Brain pericyte (primary cell): ENCODE data around the gene ULK4.
A peak's percentile ranks its signal among the peaks of the same experiment; 100 is the strongest.
"Not testable (repeated sequence)": the region's sequence is repeated elsewhere in the genome, so short reads cannot be mapped to it uniquely, and the experiment has no call there.

Experiments used
- DNase-seq: peaks from one replicate; pipeline ENCODE4 v3.0.0-alpha.2; 2012; ENCODE audit warnings: low read depth, low spot score

The ULK4 gene

DNA sequence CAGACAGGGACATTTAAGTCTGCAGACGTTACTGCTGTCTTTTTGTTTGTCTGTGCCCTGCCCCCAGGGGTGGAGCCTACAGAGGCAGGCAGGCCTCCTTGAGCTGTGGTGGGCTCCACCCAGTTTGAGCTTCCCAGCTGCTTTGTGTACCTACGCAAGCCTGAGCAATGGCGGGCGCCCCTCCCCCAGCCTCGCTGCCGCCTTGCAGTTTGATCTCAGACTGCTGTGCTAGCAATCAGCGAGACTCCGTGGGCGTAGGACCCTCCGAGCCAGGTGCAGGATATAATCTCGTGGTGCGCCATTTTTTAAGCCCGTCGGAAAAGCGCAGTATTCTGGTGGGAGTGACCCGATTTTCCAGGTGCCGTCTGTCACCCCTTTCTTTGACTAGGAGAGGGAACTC is 314.2 kb downstream of the ULK4 start:
- not testable (repeated sequence) for DNase-seq

DNA sequence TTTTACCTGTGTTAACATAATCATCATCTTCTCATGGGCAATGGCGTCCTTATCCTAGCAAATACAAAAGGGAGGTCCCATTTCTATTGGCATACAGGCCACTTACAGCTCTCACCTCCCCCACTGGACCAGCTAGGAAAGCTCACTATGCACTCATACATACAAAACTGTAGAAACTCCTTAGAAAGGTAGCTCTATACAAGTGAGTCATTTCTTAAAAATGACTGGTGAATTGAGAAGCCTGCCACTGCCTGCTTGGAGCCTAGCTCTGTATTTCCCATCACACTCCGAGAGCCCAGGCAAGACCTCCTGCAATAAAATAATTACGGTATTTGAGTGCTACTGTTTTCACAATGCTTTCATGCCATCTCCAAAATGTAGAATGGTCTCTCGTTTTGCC is 321.8 kb downstream of the ULK4 start:
- DNase-seq = no peak

- no peak for DNase-seq
These were observed 323.5 kb downstream of the ULK4 start for GRCh38 chr3:41638381-41638780.

GRCh38 chr3:41632700-41633099 is 329.2 kb downstream of the ULK4 start:
- no peak for DNase-seq

- no peak for DNase-seq
These were observed 331.2 kb downstream of the ULK4 start for GRCh38 chr3:41630708-41631107.

DNA sequence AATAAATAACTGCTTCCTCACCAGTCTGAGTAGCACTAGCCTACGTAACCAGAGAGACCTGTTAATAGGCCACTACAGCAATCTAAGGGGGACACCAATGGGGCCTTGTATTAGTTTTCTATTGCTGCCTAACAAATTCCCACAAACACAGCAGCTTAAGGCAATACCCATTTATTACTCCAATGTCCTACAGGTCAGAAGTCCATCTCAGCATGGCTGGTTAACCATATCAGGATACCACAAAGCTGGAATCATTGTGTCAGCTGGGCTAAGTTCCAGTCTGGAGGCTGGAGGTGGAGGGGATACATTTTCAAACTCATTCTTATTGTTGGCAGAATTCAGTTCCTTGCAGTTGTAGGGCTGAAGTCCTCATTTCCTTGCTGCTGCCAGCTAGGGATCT is 331.9 kb downstream of the ULK4 start:
- no peak for DNase-seq

GRCh38 chr3:41629072-41629471 is 332.8 kb downstream of the ULK4 start:
- DNase-seq = no peak

- DNase-seq = no peak
These were observed 334.3 kb downstream of the ULK4 start for GRCh38 chr3:41627477-41628087.

GRCh38 chr3:41612853-41613252 is 349.1 kb downstream of the ULK4 start:
- no peak for DNase-seq

DNA sequence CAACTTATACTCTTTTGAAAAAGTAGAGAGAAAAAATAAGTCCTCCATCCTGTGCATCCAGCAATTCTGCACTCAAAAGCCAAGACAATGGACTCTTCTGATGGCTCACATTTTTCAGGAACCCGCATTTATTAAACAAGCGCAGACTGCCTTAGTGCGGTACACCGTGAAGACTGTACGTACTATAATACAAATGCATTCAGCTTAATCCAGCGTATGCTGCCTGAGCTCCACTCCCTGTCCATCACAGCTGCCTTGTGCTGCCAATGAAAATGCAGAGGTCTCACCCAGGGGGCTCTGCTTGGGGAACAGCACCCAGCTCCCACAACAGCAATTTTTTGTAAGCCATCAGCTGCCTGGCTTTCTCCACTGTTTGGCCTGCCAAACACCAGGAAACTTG is 350.9 kb downstream of the ULK4 start:
- no peak for DNase-seq

DNA sequence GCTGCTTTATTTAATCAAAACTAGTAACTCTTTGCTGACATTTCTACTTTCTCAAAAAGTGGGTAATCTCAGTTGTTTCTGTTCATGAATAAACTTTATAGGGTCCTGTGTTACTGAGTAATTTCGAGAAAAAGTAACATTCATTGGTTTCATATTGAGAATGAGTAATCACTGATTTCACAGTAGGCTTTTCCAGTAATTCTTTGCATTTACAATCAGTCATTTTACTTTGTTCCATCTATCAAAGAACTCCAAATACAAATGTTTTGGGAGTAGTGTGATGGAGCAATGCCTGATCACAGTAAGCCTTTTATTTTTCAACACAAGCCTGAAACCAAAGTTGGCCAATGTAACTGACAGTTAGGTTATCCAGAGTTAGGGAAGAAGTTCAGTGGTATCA is 353.6 kb downstream of the ULK4 start:
- DNase-seq = no peak

- DNase-seq = no peak
These were observed 358.1 kb downstream of the ULK4 start for GRCh38 chr3:41603807-41604206.

DNA sequence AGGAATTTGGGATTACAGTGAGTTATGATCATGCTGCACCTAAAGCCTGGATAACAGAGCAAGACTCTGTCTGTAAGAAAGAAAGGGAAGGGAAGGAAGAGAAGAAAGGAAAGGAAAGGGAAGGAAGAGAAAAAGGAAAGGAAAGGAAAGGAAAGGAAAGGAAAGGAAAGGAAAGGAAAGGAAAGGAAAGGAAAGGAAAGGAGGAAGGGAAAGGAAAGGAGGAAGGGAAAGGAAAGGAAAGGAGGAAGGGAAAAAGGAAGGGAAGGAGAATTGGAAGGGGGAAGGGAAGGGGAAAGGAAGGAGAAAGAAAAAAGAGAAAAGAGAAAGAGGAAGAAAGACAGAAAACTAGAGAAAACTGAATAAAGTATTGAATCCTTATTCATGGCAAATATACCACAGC is 359.8 kb downstream of the ULK4 start:
- DNase-seq = no peak

DNA sequence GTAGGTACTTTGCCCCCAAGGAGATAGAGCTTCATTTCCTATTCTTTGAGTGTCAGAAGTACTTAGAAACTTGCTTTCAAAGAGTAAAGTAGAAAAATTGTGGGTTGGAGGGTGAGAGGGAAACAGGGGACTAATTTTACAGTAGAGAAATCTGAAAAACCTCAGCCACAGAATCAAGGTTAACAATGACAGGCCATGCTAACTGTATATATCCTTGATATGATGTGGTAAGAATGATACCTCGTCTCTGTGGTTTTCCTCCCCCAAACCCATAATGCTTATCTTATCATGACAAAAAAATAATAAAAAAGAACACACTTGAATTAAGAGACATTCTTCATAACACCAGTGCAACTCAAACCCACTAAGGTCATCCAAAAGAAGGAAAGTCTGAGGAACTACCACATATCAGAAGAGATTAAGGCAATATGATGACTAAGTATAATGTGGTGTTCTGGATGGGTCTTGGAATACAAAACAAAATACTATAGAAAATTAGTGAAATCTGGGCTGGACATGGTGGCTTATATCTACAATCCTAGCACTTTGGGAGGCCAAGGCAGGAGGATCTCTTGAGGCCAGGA is 360.4 kb downstream of the ULK4 start:
- DNase-seq = no peak

- no peak for DNase-seq
These were observed 361.3 kb downstream of the ULK4 start for GRCh38 chr3:41600616-41601015.

DNA sequence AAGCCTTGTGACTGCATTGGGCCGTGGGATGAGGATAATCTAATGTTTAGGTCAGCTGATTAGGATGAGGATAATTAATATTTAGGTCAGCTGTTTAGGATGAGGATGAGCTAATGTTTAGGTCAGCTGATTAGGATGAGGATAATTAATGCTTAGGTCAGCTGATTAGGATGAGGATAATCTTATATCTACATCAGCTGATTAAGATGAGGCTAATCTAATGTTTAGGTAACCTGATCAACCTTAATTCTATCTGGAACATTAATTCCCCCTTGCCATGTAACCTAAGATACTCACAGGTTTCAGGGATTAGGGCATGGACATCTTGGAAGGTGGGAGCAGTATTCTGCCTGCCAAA is 362.8 kb downstream of the ULK4 start:
- DNase-seq = no peak

DNA sequence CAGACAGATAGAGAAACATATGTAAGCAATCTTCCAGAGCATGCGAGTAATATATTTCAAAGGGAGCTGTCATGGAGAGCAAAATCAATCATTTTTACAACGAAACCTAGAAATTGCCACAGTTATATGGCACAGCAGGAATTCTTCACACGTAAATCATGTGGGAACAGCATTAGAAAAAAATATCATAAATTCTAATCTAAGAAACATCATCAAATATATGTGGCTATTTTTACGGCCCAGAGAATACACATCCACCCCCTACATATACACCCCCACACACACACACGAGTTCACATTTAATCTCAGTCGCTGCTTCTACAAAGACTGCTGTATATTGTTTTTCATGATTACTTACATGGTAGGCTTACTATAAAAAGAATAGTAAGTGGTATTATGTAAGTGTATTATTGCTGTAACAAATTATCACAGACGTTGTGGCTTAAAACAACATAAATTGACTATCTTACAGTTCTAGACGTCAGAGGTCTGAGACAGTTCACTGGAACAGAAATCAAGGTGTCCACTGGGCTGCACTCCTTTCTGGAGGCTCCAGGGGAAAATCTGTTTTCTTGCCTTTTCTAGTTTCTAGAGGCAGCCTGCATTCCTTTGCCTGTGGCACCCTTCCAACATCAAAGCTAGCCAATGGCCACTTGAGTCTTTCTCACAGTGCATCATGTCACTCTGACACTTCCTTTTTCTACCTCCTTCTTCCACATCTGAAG is 363.3 kb downstream of the ULK4 start:
- DNase-seq = no peak

- DNase-seq = no peak
These were observed 368.1 kb downstream of the ULK4 start for GRCh38 chr3:41593774-41594173.

DNA sequence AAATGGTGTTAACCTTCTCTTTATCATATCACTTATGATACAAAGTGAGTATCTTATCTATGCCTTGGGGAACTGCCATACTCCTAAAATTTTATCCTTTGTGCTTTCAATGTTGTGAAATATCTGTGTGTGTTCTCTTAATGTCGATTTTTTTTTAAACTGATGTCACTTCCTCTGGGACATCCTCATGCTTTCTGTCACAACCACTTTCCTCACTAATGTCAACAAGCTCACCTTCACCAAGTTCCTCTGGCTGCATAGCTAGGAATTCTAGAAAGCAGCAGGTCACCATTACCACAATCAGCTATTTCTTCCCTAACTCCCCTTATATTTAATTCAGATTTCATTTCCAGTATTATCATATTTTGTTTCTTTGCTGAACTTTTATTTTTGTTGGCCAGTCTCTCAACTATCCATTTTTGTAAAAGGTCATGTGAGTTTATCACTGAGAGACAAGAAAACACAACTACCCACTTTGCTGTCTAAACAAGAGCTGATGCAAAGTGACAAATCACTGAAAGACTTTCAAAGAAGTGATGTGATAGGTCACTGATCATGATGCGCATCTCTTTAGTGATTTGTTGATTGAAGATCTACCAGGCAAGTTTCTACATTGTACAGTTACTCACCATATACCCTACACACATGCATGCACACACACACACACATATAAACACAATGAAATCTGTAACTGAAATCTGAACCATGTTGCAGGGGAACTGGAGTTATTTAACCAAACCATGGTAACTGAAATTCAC is 369.0 kb downstream of the ULK4 start:
- DNase-seq = no peak

DNA sequence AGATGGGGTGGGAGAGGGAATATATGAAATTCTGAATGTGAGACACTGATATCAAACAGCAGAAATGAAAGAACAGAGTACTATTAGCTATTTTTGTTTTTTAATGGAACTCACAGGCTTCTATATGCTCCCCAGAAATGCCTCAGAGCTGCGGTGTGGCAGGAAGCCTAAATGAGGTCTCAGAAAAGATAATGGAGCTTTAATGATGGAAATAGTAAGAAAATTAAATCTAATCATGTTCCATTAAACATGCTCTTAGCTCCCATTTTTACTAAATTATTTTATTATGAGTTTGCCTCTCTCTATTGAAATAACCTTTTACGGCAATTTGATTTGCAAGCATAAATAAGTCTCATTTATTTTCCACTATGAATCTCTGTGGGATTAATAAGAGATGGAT is 378.9 kb downstream of the ULK4 start:
- no peak for DNase-seq

DNA sequence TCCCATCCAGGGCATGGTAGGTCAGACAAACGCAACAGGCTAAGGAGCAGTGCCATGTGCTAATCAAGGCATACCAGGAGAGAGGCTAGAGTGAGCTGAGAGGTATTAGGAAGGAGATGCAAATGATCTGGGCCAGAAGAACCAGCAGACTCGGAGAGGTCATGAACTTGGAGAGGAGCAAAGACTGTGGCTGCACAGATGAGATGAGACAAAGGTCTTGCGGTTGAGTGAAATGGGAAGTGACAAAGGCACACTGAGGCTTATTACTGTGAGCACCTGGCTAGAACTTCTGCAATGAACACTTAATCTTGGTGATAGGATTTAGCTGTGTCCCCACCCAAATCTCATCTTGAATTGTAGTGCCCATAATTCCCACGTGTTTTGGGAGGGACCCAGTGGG is 380.2 kb downstream of the ULK4 start:
- DNase-seq = no peak

GRCh38 chr3:41580274-41580959 is 381.5 kb downstream of the ULK4 start:
- peak; percentile 66 for DNase-seq
